Tibial nerve (tissue), 4 donors: ENCODE results near the gene C12orf50. TPM values are rescaled to one million over a fixed set of nuclear protein-coding genes. Genes with fewer than 3 reads are reported as not detected.

Source experiments
- DNase-seq, 2 donors: peaks; one replicate each; pipeline ENCODE4 v3.0.0-alpha.2; 2019; ENCODE audit warnings: low spot score in 2 of 2
- H3K27ac ChIP-seq, 4 donors: fragments of 200-600 bp; sonication (generic) in 3 of 4; one replicate each; pipeline ENCODE4 v1.5.1; 2017 to 2019; ENCODE audit warnings: mild to moderate bottlenecking in 1 of 4
- H3K27me3 ChIP-seq, 2 donors: fragments of 200-600 bp; sonication (generic) in 1 of 2; one replicate each; pipeline versions ENCODE4 v1.5.1 to v1.6.0; 2017 to 2019
- H3K36me3 ChIP-seq, 3 donors: fragments of 200-600 bp; sonication (generic); one replicate each; pipeline ENCODE4 v1.5.1; 2018 to 2019
- H3K4me1 ChIP-seq, 4 donors: fragments of 200-600 bp; sonication (generic) in 3 of 4; one replicate each; pipeline ENCODE4 v1.5.1; 2017 to 2019
- H3K4me3 ChIP-seq, 4 donors: fragments of 200-600 bp; sonication (generic) in 3 of 4; one replicate each; pipeline ENCODE4 v1.5.1; 2017 to 2019; ENCODE audit warnings: mild to moderate bottlenecking in 1 of 4, moderate library complexity in 1 of 4
- H3K9me3 ChIP-seq, 4 donors: fragments of 200-600 bp; sonication (generic) in 3 of 4; one replicate each; pipeline ENCODE4 v1.5.1; 2017 to 2019
- EP300 ChIP-seq, 2 donors: sonication (generic); formaldehyde crosslinking; IDR thresholded peaks; one replicate each; pipeline ENCODE4 v1.6.1; 2017; ENCODE audit warnings: antibody characterized with exemption in 2 of 2, mild to moderate bottlenecking in 1 of 2
- POLR2A ChIP-seq, 2 donors: fragments of 450-650 bp; IDR thresholded peaks; one replicate each; pipeline ENCODE4 v1.6.1; 2017; ENCODE audit warnings: antibody characterized with exemption in 2 of 2, mild to moderate bottlenecking in 2 of 2, moderate library complexity in 2 of 2
- WGBS, 2 donors: methylation state at CpG; one replicate each; pipeline ENCODE4 v1.1.5; 2018; 5-methylcytosine and 5-hydroxymethylcytosine counted together
- total RNA-seq, 4 donors: library from RNA; depleted of rRNA; stranded (reverse); fragments of >200 nt; gene quantifications; one replicate each; pipeline ENCODE4 v1.1.0, GENCODE V29; 2016
- TF ChIP-seq, protein P1 (sequence below), 5 experiments: fragments of 200-600 bp in 3 of 5; fragments of 450-650 bp in 2 of 5; sonication (generic) in 3 of 5; IDR thresholded peaks; one replicate each; pipeline ENCODE4 v1.5.1; 2016 to 2019; ENCODE audit warnings: antibody characterized with exemption in 5 of 5, mild to moderate bottlenecking in 3 of 5, moderate library complexity in 2 of 5

C12orf50 gene
- total RNA-seq, 4 donors from 2014 or later, result 0.66 TPM; not detected in 3

DNA sequence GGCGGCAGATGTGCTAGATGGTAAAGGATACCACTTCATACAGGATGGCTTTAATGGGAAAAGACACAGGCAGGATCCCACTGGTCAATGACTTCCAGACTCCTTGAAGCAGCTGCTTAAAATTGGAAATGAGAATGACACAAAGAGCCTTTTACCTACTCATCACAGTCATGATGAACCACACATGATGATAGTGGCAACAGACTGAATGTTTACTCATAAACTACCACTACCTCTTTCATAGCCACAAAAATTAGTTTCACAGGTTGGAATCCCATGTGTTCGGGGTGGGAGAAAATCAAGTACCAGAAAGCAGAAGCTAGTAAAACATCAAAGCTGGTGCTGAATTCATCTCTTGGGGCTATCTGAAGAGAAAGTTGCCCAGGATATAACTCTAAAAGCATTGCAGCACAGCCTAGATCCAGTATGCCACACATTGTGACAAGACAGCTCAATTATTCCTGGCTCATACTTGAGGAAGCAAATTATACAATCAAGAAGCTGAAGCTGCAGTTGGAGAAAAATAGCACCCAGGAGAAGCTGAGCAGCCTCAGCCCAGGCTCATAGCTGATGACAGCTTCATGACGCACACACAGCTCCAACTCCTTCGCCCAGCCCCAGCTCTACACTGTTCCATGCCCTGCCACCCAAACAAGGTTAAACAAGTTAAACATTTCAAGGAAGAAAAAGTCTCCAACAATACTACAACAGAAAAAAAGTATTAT is 29.0 kb upstream of the C12orf50 start:
- Histone ChIP-seq H3K27ac (no peak overlapping the region), H3K27me3 (no peaks in the 10 kb centered on the region), H3K4me1 (peaks cover 0 to 5% (median 0%) of the 10 kb centered on the region in 4 donors), H3K4me3 (no peak overlapping the region), H3K9me3 (no peaks in the 10 kb centered on the region), H3K36me3 (peaks cover 0 to 43% (median 0%) of the 10 kb centered on the region in 3 donors)
- no peak for DNase-seq
- TF ChIP-seq, protein P1, sequence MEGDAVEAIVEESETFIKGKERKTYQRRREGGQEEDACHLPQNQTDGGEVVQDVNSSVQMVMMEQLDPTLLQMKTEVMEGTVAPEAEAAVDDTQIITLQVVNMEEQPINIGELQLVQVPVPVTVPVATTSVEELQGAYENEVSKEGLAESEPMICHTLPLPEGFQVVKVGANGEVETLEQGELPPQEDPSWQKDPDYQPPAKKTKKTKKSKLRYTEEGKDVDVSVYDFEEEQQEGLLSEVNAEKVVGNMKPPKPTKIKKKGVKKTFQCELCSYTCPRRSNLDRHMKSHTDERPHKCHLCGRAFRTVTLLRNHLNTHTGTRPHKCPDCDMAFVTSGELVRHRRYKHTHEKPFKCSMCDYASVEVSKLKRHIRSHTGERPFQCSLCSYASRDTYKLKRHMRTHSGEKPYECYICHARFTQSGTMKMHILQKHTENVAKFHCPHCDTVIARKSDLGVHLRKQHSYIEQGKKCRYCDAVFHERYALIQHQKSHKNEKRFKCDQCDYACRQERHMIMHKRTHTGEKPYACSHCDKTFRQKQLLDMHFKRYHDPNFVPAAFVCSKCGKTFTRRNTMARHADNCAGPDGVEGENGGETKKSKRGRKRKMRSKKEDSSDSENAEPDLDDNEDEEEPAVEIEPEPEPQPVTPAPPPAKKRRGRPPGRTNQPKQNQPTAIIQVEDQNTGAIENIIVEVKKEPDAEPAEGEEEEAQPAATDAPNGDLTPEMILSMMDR (IDR thresholded peaks at IDR 0.05), result no peak
- TF ChIP-seq POLR2A (IDR thresholded peaks at IDR 0.05) (no peak), EP300 (IDR thresholded peaks at IDR 0.05) (no peak)
- WGBS, 2 donors, result 96 to 98% methylated on average over 4 of the region's 4 CpGs

DNA sequence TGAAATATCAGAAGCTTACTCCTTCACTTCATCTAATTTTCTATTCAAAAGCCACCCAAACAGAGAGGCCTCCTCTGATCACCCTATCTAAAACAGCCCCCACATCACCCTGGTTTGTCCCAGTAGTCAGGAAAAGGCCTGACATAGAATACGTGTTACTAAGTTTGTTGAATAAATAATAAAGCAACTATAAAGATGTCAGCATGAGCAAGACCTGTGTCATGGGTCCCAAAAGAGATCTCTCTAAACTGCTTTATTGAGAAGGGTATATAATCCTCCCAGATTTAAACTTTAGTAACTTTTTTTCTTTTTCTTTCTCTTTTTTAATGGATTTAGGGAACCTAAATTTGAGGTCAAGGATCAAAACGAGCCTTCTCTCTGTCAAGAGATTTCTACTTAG is 27.4 kb upstream of the C12orf50 start:
- no peaks in the 10 kb centered on the region for H3K9me3 ChIP-seq
- H3K27me3 ChIP-seq, result no peaks in the 10 kb centered on the region
- peaks cover 0 to 48% (median 0%) of the 10 kb centered on the region in 3 donors for H3K36me3 ChIP-seq
- peaks cover 0 to 5% (median 0%) of the 10 kb centered on the region in 4 donors for H3K4me1 ChIP-seq
- WGBS, 2 donors, result 72 to 80% methylated on average over 2 of the region's 2 CpGs
- TF ChIP-seq, protein P1 (IDR thresholded peaks at IDR 0.05), result no peak
- no peak for TF ChIP-seq POLR2A (IDR thresholded peaks at IDR 0.05)
- no peak for TF ChIP-seq EP300 (IDR thresholded peaks at IDR 0.05)
- DNase-seq, result no peak
- H3K4me3 ChIP-seq, result no peak overlapping the region
- H3K27ac ChIP-seq, result no peak overlapping the region

DNA sequence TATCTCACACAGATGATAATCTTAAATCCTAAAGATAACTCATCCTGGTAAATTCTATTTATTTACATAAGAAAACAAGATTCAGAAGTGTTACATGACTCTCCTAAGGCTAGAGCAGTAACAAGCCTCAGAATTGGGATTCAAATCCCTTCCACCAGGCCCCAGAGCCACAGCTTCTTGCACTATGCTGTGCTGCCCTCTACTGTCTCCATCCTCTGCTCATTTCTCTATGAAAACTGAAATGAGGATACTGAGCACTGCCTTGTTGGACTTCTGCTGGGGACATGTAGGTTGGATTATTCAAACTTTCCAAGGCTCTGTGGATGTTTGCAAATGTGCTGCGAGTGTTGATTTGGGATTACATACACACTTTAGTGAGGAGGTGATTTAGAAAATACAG is 23.5 kb upstream of the C12orf50 start:
- DNase-seq, result peak in 1 of 2 donors; percentile 15
- H3K4me3 ChIP-seq, result no peak overlapping the region
- peaks cover 0 to 58% (median 6%) of the 10 kb centered on the region in 3 donors for H3K36me3 ChIP-seq
- H3K4me1 ChIP-seq, result peaks cover 0 to 5% (median 0%) of the 10 kb centered on the region in 4 donors
- 76% methylated on average over 1 of the region's 1 CpG for WGBS, 2 donors
- no peak overlapping the region for H3K27ac ChIP-seq
- H3K9me3 ChIP-seq, result no peaks in the 10 kb centered on the region
- no peak for TF ChIP-seq EP300 (IDR thresholded peaks at IDR 0.05)
- TF ChIP-seq, protein P1 (IDR thresholded peaks at IDR 0.05), result peak in 3 of 5 experiments; percentile 13 to 30 (median 29)
- no peak for TF ChIP-seq POLR2A (IDR thresholded peaks at IDR 0.05)
- H3K27me3 ChIP-seq, result no peaks in the 10 kb centered on the region

DNA sequence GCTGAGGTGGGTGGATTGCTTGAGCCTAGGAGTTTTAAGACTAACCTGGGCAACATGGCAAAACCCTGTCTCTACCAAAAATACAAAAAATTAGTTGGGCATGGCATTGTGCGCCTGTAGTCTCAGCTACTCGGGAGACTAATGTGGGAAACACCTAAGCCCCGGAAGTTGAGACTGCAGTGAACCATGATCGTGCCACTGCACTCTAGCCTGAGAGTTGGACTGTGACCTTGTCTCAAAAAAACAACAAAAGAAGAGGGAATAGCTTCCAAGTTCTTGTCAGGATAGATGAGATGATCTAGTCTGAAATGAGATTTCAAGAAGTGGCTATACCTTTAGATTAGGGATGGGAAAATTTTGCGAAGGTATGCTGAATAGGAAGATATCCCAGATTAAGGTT is 14.8 kb upstream of the C12orf50 start:
- no peak overlapping the region for H3K27ac ChIP-seq
- H3K4me1 ChIP-seq, result peaks cover 0 to 4% (median 0%) of the 10 kb centered on the region in 4 donors
- H3K4me3 ChIP-seq, result no peak overlapping the region
- no peaks in the 10 kb centered on the region for H3K9me3 ChIP-seq
- H3K36me3 ChIP-seq, result peaks cover 0 to 60% (median 6%) of the 10 kb centered on the region in 3 donors
- no peaks in the 10 kb centered on the region for H3K27me3 ChIP-seq
- TF ChIP-seq EP300 (IDR thresholded peaks at IDR 0.05), result no peak
- TF ChIP-seq POLR2A (IDR thresholded peaks at IDR 0.05), result no peak
- TF ChIP-seq, protein P1 (IDR thresholded peaks at IDR 0.05), result no peak
- WGBS, 2 donors, result 97 to 99% methylated on average over 5 of the region's 5 CpGs
- DNase-seq, result no peak

DNA sequence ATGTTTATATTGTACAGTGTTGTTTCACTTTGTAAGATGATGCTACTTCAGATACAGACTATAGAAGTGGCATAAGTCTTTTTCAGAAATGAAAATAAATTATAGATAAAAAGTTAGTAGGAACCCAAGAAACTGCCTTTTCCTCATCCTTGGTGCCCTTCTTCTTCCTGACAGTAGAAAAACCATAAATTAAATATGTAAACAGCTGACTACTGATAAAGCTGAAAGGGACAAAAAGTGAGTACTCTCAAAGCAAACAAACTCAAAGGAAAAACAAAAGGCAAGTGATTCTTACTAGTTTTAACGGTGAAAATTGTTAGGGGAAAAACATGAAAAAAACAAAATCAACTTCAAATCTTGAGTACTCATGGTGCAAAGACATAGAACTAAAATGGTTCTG is 8.6 kb upstream of the C12orf50 start:
- no peak overlapping the region for H3K4me3 ChIP-seq
- TF ChIP-seq EP300 (IDR thresholded peaks at IDR 0.05), result no peak
- TF ChIP-seq POLR2A (IDR thresholded peaks at IDR 0.05), result no peak
- TF ChIP-seq, protein P1 (IDR thresholded peaks at IDR 0.05), result no peak
- H3K27ac ChIP-seq, result no peak overlapping the region
- no peak for DNase-seq
- H3K36me3 ChIP-seq, result peaks cover 0 to 4% (median 0%) of the 10 kb centered on the region in 3 donors
- H3K27me3 ChIP-seq, result no peaks in the 10 kb centered on the region
- 85 to 97% methylated on average over 1 of the region's 1 CpG for WGBS, 2 donors
- peaks cover 0 to 39% (median 8%) of the 10 kb centered on the region in 4 donors for H3K4me1 ChIP-seq
- H3K9me3 ChIP-seq, result no peaks in the 10 kb centered on the region
